Sigmoid colon (tissue), 7 donors: ENCODE measurements around the gene PNMA8B. TPM values are rescaled to one million over a fixed set of nuclear protein-coding genes. Genes with fewer than 3 reads are reported as not detected.
"Not testable (repeated sequence)": the region's sequence is repeated elsewhere in the genome, so short reads cannot be mapped to it uniquely, and the experiment has no call there.

Experiments
- DNase-seq: peaks from one replicate; pipeline ENCODE4 v3.0.0-alpha.2; 2019
- H3K27ac ChIP-seq, 4 donors: fragments of 200-600 bp; sonication (generic); one replicate each; pipeline ENCODE4 v1.5.1; 2016 to 2019; ENCODE audit warnings: mild to moderate bottlenecking in 1 of 4
- H3K27me3 ChIP-seq, 3 donors: fragments of 200-600 bp; sonication (generic); one replicate each; pipeline ENCODE4 v1.5.1; 2019; ENCODE audit warnings: mild to moderate bottlenecking in 1 of 3
- H3K36me3 ChIP-seq, 4 donors: fragments of 200-600 bp; sonication (generic); one replicate each; pipeline ENCODE4 v1.5.1; 2016 to 2019
- H3K4me1 ChIP-seq, 4 donors: fragments of 200-600 bp; sonication (generic); one replicate each; pipeline ENCODE4 v1.5.1; 2017 to 2019
- H3K4me3 ChIP-seq, 4 donors: fragments of 200-600 bp; sonication (generic); one replicate each; pipeline ENCODE4 v1.5.1; 2017 to 2019; ENCODE audit warnings: mild to moderate bottlenecking in 2 of 4, moderate library complexity in 1 of 4
- H3K9me3 ChIP-seq, 4 donors: fragments of 200-600 bp in 3 of 4; sonication (generic) in 3 of 4; one replicate each; pipeline versions ENCODE4 v1.5.1 to v1.6.1; 2013 to 2019
- EP300 ChIP-seq, 4 donors: sonication (generic); formaldehyde crosslinking; IDR thresholded peaks; one replicate each; pipeline ENCODE4 v1.6.1; 2017; ENCODE audit warnings: antibody characterized with exemption in 4 of 4
- POLR2A ChIP-seq, 2 donors: fragments of 450-650 bp; IDR thresholded peaks; one replicate each; pipeline ENCODE4 v1.6.1; 2016; ENCODE audit warnings: antibody characterized with exemption in 2 of 2, mild to moderate bottlenecking in 2 of 2, moderate library complexity in 2 of 2
- POLR2AphosphoS5 ChIP-seq, 4 donors: sonication (generic); formaldehyde crosslinking; IDR thresholded peaks; one replicate each; pipeline ENCODE4 v1.6.1; 2017; ENCODE audit warnings: antibody characterized with exemption in 4 of 4
- WGBS, 2 donors: extraction: QIAGEN DNeasy Blood & Tissue Kit; methylation state at CpG; one replicate each; pipeline ENCODE4 v1.1.7; 2013; 5-methylcytosine and 5-hydroxymethylcytosine counted together
- intact Hi-C: fragments of 100-400 bp; cut with DNase I; formaldehyde crosslinking; loops from one replicate; pipeline ENCODE4 v1.15.1; 2023
- polyA plus RNA-seq, 3 donors: library from polyadenylated mRNA; stranded (reverse); fragments of 200-250 nt; gene quantifications; one replicate each; pipeline ENCODE4 v1.2.3, GENCODE V29; 2013
- total RNA-seq, 4 donors: library from RNA; depleted of rRNA; stranded (reverse); fragments of >200 nt; gene quantifications; one replicate each; pipeline ENCODE4 v1.1.0, GENCODE V29; 2016
- TF ChIP-seq, protein P1 (sequence below), 4 experiments: fragments of 450-650 bp in 3 of 4; fragments of 200-600 bp in 1 of 4; IDR thresholded peaks; one replicate each; pipeline ENCODE4 v1.5.1; 2016 to 2019; ENCODE audit warnings: antibody characterized with exemption in 4 of 4, mild to moderate bottlenecking in 3 of 4, moderate library complexity in 2 of 4
- donor health status: healthy with polysubstance abuse.
- donor health status: Bipolar disorder and iron deficiency.
- donor health status: healthy.

PNMA8B gene
- total and polyA plus RNA-seq, 7 donors, result 0.60 to 1.9 (median 1.4) TPM; not detected in 1

- DNase-seq, result no peak
- WGBS, 2 donors, result 47 to 66% methylated on average over 25 of the region's 25 CpGs
- Histone ChIP-seq H3K9me3 (no peaks in the 10 kb centered on the region), H3K36me3 (no peaks in the 10 kb centered on the region), H3K27me3 (peaks cover 0 to 22% (median 0%) of the 10 kb centered on the region in 3 donors), H3K4me1 (peaks cover 0 to 9% (median 0%) of the 10 kb centered on the region in 4 donors), H3K27ac (no peak overlapping the region), H3K4me3 (no peak overlapping the region)
- TF ChIP-seq POLR2AphosphoS5 (IDR thresholded peaks at IDR 0.05) (no peak), EP300 (IDR thresholded peaks at IDR 0.05) (no peak)
- TF ChIP-seq, protein P1, sequence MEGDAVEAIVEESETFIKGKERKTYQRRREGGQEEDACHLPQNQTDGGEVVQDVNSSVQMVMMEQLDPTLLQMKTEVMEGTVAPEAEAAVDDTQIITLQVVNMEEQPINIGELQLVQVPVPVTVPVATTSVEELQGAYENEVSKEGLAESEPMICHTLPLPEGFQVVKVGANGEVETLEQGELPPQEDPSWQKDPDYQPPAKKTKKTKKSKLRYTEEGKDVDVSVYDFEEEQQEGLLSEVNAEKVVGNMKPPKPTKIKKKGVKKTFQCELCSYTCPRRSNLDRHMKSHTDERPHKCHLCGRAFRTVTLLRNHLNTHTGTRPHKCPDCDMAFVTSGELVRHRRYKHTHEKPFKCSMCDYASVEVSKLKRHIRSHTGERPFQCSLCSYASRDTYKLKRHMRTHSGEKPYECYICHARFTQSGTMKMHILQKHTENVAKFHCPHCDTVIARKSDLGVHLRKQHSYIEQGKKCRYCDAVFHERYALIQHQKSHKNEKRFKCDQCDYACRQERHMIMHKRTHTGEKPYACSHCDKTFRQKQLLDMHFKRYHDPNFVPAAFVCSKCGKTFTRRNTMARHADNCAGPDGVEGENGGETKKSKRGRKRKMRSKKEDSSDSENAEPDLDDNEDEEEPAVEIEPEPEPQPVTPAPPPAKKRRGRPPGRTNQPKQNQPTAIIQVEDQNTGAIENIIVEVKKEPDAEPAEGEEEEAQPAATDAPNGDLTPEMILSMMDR (IDR thresholded peaks at IDR 0.05), result no peak
- intact Hi-C loops, result loop anchor here (1.0 kb wide), 1 partner anchor 13 kb away; no protein-coding TSS in a partner anchor
Measured at GRCh38 chr19:46528601-46529590, 33.2 kb upstream of the PNMA8B start.

DNA sequence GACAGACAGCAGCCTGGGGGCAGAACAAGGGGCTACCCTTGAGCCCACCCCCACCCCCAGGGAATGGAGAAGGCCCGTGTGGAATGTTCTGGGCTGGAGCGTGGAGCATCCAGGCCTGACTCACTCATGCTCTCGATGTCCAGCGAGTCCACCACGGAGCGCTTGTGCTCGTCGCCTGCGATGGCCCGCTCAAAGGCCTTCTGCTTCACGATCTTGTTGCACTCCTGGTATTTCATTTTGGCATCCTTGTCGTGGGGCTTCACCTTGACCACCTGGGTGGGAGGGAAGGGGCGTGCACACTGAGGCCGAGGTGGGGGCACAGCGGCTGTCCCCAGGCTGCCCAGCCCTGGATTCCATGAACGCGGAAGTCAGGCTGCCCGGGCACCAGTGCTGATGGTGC lies 31.1 kb upstream of the PNMA8B start:
- peaks cover 0 to 22% (median 0%) of the 10 kb centered on the region in 3 donors for H3K27me3 ChIP-seq
- H3K9me3 ChIP-seq, DNase-seq, intact Hi-C loops, H3K4me3 ChIP-seq, H3K4me1 ChIP-seq, H3K27ac ChIP-seq, H3K36me3 ChIP-seq: not testable (repeated sequence)
- WGBS, 2 donors, result 94 to 95% methylated on average over 18 of the region's 18 CpGs

- no peak for DNase-seq
- peaks cover 0 to 8% (median 0%) of the 10 kb centered on the region in 3 donors for H3K27me3 ChIP-seq
- H3K36me3 ChIP-seq, result no peaks in the 10 kb centered on the region
- WGBS, 2 donors, result 87 to 88% methylated on average over 2 of the region's 2 CpGs
- TF ChIP-seq EP300 (IDR thresholded peaks at IDR 0.05), result no peak
- no peak for TF ChIP-seq POLR2A (IDR thresholded peaks at IDR 0.05)
- TF ChIP-seq POLR2AphosphoS5 (IDR thresholded peaks at IDR 0.05), result no peak
- TF ChIP-seq, protein P1 (IDR thresholded peaks at IDR 0.05), result no peak
- H3K27ac ChIP-seq, result no peak overlapping the region
- no peaks in the 10 kb centered on the region for H3K9me3 ChIP-seq
- intact Hi-C loops, result no loop called here
- H3K4me1 ChIP-seq, result peaks cover 0 to 4% (median 0%) of the 10 kb centered on the region in 4 donors
- no peak overlapping the region for H3K4me3 ChIP-seq
Measured at GRCh38 chr19:46524308-46524707, 28.6 kb upstream of the PNMA8B start.

DNA sequence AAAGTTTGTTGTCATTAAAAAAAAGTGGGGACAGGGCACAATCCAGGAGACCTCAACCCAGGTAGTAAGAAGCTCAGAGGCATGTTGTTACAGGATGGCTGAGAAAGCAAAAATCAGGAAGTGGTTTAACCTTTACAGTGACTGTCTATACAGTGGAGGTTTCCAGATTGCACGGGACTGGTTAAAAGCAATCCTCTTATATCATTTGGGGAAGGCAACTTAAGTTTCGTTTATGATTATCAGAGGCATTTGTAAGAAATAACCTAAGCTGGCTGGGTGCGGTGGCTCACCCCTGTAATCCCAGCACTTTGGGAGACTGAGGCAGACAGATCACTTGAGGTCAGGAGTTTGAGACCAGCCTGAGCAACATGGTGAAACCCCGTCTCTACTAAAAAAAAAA lies 27.3 kb upstream of the PNMA8B start:
- intact Hi-C loops, H3K36me3 ChIP-seq, DNase-seq, H3K4me1 ChIP-seq, H3K9me3 ChIP-seq, H3K27me3 ChIP-seq, H3K27ac ChIP-seq, H3K4me3 ChIP-seq: not testable (repeated sequence)
- WGBS, 2 donors, result 46 to 64% methylated on average over 4 of the region's 4 CpGs

- Histone ChIP-seq H3K4me3 (no peak overlapping the region), H3K9me3 (no peaks in the 10 kb centered on the region), H3K4me1 (no peaks in the 10 kb centered on the region), H3K36me3 (no peaks in the 10 kb centered on the region), H3K27ac (no peak overlapping the region), H3K27me3 (no peaks in the 10 kb centered on the region)
- DNase-seq, result no peak
- no peak for TF ChIP-seq EP300 (IDR thresholded peaks at IDR 0.05)
- TF ChIP-seq, protein P1 (IDR thresholded peaks at IDR 0.05), result no peak
- TF ChIP-seq POLR2AphosphoS5 (IDR thresholded peaks at IDR 0.05), result no peak
- no peak for TF ChIP-seq POLR2A (IDR thresholded peaks at IDR 0.05)
- intact Hi-C loops, result no loop called here
- WGBS, 2 donors, result 84 to 94% methylated on average over 14 of the region's 14 CpGs
Measured at GRCh38 chr19:46521241-46521868, 25.7 kb upstream of the PNMA8B start.
